ENCODE data around the gene SCG3. TPM values are rescaled to one million over a fixed set of nuclear protein-coding genes. Genes with fewer than 3 reads are reported as not detected.

Gene SCG3
- total RNA-seq, 1 donor from 2014 or later, result 1.8 TPM

GRCh38 chr15:51756482-51756881 is 75.2 kb downstream of the SCG3 start:
- Histone ChIP-seq H4K20me1 (ENCODE audit: insufficient read depth, low read length) (peaks cover 11% of the 10 kb centered on the region), H3K79me2 (ENCODE audit: insufficient read depth, low read length) (no peaks in the 10 kb centered on the region), H3K4me1 (ENCODE audit: insufficient read depth, low read length) (peaks cover 17% of the 10 kb centered on the region), H2AFZ (ENCODE audit: low read depth, low read length) (no peak overlapping the region), H3K27ac (ENCODE audit: low read depth, low read length) (no peak overlapping the region), H3K36me3 (ENCODE audit: insufficient read depth, low read length) (no peaks in the 10 kb centered on the region), H3K9me3 (ENCODE audit: insufficient read depth, low read depth, low read length) (no peaks in the 10 kb centered on the region), H3K4me3 (ENCODE audit: insufficient read depth, low read depth, low read length) (no peak overlapping the region), H3K4me2 (ENCODE audit: low read length) (no peak overlapping the region), H3K27me3 (ENCODE audit: insufficient read depth, low read length) (peaks cover 5% of the 10 kb centered on the region), H3K9ac (ENCODE audit: low read length) (no peak overlapping the region)
- DNase-seq (ENCODE audit: low read depth), result no peak
- FAIRE-seq, result no peak
- H3K36me3 Mint-ChIP-seq (ENCODE audit: low read depth, unreplicated experiment), result no peaks in the 10 kb centered on the region
- peaks cover 4% of the 10 kb centered on the region for H3K4me1 Mint-ChIP-seq (ENCODE audit: low read depth, unreplicated experiment)
- no peak overlapping the region for H3K27ac Mint-ChIP-seq (ENCODE audit: unreplicated experiment)
- no peaks in the 10 kb centered on the region for H3K9me3 Mint-ChIP-seq (ENCODE audit: unreplicated experiment)
- peaks cover 10% of the 10 kb centered on the region for H3K27me3 Mint-ChIP-seq (ENCODE audit: low read depth, unreplicated experiment)
- no peak for TF ChIP-seq EZH2 (IDR thresholded peaks at IDR 0.05; ENCODE audit: insufficient read depth, low read length)
- no peak for TF ChIP-seq CTCF (IDR thresholded peaks at IDR 0.05; ENCODE audit: insufficient read depth, low read depth, low read length)
- H3K4me3 Mint-ChIP-seq (ENCODE audit: unreplicated experiment), result no peak overlapping the region

- Mint-ChIP-seq H3K4me3 (ENCODE audit: unreplicated experiment) (no peak overlapping the region), H3K9me3 (ENCODE audit: unreplicated experiment) (no peaks in the 10 kb centered on the region), H3K27me3 (ENCODE audit: low read depth, unreplicated experiment) (peaks cover 10% of the 10 kb centered on the region), H3K27ac (ENCODE audit: unreplicated experiment) (no peak overlapping the region), H3K36me3 (ENCODE audit: low read depth, unreplicated experiment) (no peaks in the 10 kb centered on the region), H3K4me1 (ENCODE audit: low read depth, unreplicated experiment) (peaks cover 4% of the 10 kb centered on the region)
- Histone ChIP-seq H3K9ac (ENCODE audit: low read length) (no peak overlapping the region), H3K4me1 (ENCODE audit: insufficient read depth, low read length) (peaks cover 12% of the 10 kb centered on the region), H3K9me3 (ENCODE audit: insufficient read depth, low read depth, low read length) (no peaks in the 10 kb centered on the region), H2AFZ (ENCODE audit: low read depth, low read length) (no peak overlapping the region), H3K79me2 (ENCODE audit: insufficient read depth, low read length) (no peaks in the 10 kb centered on the region), H3K4me3 (ENCODE audit: insufficient read depth, low read depth, low read length) (no peak overlapping the region), H3K27me3 (ENCODE audit: insufficient read depth, low read length) (peaks cover 5% of the 10 kb centered on the region), H3K27ac (ENCODE audit: low read depth, low read length) (no peak overlapping the region), H3K4me2 (ENCODE audit: low read length) (no peak overlapping the region), H3K36me3 (ENCODE audit: insufficient read depth, low read length) (no peaks in the 10 kb centered on the region), H4K20me1 (ENCODE audit: insufficient read depth, low read length) (peaks cover 9% of the 10 kb centered on the region)
- FAIRE-seq (no peak), DNase-seq (ENCODE audit: low read depth) (no peak)
- no peak for TF ChIP-seq CTCF (IDR thresholded peaks at IDR 0.05; ENCODE audit: insufficient read depth, low read depth, low read length)
- TF ChIP-seq EZH2 (IDR thresholded peaks at IDR 0.05; ENCODE audit: insufficient read depth, low read length), result no peak
These were observed 76.1 kb downstream of the SCG3 start for GRCh38 chr15:51757450-51757849.

GRCh38 chr15:51758645-51759044 is 77.3 kb downstream of the SCG3 start:
- FAIRE-seq, result no peak
- peaks cover 8% of the 10 kb centered on the region for H4K20me1 ChIP-seq (ENCODE audit: insufficient read depth, low read length)
- H3K9me3 ChIP-seq (ENCODE audit: insufficient read depth, low read depth, low read length), result no peaks in the 10 kb centered on the region
- H3K4me2 ChIP-seq (ENCODE audit: low read length), result no peak overlapping the region
- Mint-ChIP-seq H3K4me1 (ENCODE audit: low read depth, unreplicated experiment) (peaks cover 4% of the 10 kb centered on the region), H3K27ac (ENCODE audit: unreplicated experiment) (no peak overlapping the region), H3K36me3 (ENCODE audit: low read depth, unreplicated experiment) (no peaks in the 10 kb centered on the region), H3K9me3 (ENCODE audit: unreplicated experiment) (no peaks in the 10 kb centered on the region), H3K27me3 (ENCODE audit: low read depth, unreplicated experiment) (peaks cover 4% of the 10 kb centered on the region), H3K4me3 (ENCODE audit: unreplicated experiment) (no peak overlapping the region)
- no peak overlapping the region for H3K9ac ChIP-seq (ENCODE audit: low read length)
- H3K79me2 ChIP-seq (ENCODE audit: insufficient read depth, low read length), result no peaks in the 10 kb centered on the region
- H2AFZ ChIP-seq (ENCODE audit: low read depth, low read length), result no peak overlapping the region
- peak; percentile 49 for DNase-seq (ENCODE audit: low read depth)
- no peak for TF ChIP-seq EZH2 (IDR thresholded peaks at IDR 0.05; ENCODE audit: insufficient read depth, low read length)
- no peak for TF ChIP-seq CTCF (IDR thresholded peaks at IDR 0.05; ENCODE audit: insufficient read depth, low read depth, low read length)
- no peak overlapping the region for H3K4me3 ChIP-seq (ENCODE audit: insufficient read depth, low read depth, low read length)
- H3K27ac ChIP-seq (ENCODE audit: low read depth, low read length), result no peak overlapping the region
- H3K27me3 ChIP-seq (ENCODE audit: insufficient read depth, low read length), result no peaks in the 10 kb centered on the region
- peaks cover 12% of the 10 kb centered on the region for H3K4me1 ChIP-seq (ENCODE audit: insufficient read depth, low read length)
- H3K36me3 ChIP-seq (ENCODE audit: insufficient read depth, low read length), result no peaks in the 10 kb centered on the region

Data from astrocyte (in vitro differentiated cells and primary cell).